Activated CD4-positive, alpha-beta T cell treated with anti-CD3 and anti-CD28 coated beads for 24 hours (primary cell): ENCODE results near the gene POU3F2.

Source experiments
- DNase-seq, 2 donors: peaks; one replicate each; pipeline ENCODE4 v3.0.0-alpha.2; 2020; ENCODE audit warnings: low read depth in 2 of 2

Gene POU3F2

DNA sequence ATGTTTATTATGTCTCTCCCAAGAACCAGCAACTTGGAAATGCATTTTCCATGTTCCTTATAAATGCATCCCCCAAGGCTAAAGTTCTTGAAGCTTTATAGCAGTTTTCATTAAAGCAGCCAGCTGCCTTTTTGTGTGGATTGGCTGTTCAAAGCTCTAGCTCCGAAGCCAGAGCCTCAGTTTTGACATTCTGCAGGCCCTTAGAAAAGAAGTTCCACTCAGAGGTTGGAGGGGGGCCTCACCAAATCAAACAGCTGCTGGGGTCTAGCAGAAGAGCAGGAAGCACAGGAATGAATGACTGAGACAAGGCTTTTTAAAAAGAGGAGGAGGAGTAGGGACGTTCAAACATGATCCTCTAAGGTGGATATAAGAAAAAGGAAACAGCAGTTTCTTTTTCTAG, 4.2 kb upstream of the POU3F2 start:
- no peak for DNase-seq

DNA sequence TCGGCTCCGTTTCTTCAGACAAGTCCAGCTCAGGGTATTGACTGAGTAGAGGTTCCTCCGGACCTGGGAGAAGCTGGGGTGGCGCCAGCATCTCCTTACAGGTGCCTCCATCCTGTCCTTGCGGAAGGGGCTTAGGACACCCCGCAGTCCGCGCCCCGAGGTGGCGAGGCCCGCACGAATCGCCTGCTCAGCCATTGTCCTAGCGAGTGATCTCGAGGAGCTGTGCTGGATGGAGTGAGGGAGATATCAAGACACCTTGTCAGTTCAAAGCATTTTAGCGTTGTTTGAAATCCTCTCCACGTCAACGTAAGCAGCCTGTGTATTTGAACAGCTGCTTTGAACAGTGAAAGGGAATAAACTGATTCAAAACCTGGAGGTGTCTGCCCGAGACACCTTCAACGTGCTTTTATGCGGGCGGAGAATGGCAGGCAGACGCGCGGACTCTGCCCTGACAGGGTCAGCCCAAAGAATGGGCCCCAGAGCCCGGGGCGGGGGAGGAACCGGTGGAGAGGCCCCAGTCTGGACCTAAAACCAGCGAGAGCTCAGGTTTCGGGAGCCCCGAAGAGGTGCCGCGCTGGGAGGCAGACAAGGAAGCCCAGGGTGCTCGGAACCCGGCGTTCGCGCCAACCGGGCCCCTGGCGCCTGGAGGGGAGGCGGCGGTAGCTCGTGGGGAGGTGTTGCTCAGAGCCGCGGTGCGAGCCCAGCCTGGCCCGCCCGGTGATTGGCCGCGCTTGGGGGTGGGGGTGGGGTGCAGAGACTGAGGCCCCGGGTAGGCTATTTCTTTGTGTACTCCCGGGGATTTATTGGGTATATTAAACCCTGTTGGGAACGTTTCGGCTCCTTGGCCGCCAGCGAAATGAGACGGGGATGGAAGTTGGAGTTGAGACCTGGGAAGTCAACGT, 3.1 kb upstream of the POU3F2 start:
- no peak for DNase-seq

DNA sequence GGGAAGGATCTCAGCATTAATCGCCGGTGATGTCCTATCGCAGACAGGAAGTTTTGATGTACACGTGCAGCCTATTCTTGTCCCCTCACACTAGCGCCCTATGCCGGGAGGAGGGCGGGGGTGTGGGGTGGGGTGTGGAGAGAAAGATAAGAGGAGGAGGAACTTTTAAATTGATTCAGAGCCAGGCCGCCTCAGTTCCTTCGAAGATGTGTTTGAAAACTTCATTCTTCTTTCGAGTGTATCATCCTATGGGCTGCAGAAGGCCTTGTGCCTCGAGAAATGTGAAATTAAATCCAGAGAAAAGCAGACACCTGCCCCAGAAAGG, 2.5 kb upstream of the POU3F2 start:
- no peak for DNase-seq

DNA sequence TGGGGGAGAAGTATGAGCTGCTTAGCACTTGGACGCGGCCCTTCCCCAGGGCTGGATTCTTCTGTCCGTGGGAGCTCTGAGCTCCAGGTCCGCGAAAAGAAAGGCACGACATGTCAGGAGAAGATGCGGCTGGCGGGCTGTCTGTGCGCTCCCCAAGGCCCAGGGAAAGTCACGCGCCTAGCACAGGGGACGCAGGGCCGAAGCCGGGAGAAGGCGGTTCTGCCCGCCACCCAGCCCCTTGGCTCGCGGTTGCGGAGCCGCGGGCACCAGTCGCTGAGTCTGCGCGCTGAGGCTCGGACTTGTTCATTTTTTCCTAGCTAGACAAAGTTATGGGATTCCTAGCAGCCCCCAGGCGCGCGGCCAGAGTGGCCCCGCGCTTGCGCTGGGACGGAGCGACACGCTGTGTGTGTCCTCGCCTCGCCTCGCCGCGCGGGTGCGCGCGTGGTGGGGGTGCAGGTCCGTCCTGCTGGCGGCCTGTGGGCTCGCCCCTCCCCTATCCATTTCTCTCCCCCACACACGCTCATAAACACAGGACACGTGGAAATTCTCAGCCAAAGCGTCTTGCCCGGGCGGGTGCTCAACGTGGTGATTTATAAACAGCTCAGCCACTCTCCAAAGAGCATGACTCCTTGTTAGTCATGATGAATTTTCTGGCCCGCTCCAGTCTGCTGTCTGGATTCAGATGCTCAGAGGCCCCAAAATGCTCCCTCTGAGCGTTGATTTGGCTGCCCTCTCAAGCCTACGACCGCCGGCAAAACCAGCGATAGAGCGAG, 1.9 kb upstream of the POU3F2 start:
- DNase-seq = no peak

DNA sequence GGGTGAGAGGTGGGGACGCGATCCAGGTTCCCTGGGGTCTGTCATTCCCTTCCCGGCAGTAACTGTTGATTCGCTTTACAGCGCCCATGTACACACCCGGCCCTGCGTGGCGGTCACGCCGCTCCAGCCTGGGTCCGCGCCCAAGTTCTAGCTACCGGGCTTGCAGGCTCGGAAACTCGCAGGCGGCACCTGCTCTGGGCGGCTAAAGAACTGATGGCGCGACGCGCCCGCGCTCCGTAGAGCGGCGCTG, 1.4 kb upstream of the POU3F2 start:
- DNase-seq = no peak

DNA sequence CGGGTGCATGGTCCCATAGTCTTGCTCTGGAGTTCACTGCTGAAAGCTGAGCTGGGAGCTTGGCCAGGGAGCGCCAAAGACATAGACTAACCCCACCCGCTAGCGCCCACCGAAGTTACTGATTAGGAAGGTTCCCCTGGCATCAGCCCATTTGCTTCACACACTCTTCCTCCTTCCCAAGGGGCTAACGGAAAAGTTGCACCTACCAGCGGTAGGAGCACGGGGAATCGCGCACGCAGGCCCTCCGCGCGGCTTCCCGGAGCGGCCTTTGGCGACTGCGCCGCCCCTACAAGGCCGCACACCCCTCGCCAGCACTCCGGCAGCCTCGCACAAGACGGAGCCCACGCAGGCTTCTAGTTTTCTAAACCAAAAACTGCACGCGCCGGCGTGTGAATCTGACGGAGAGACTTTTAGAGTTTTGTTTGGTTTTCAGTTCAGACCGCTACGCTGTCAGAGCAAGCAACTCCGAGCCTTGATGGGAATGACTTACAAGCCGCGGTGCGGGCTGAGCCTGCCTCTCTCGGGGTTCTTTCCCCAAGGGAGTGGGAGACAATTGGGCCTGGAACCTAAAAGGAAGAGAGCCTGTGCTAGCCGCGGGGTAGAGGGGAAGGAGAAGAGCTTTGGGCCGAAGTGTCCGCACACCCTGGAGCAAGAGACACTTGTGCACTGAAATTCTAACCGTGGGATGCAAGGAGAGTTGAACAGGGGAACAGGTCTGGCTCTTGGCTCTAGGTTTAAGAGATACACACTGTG, 891 bp upstream of the POU3F2 start:
- no peak for DNase-seq

DNA sequence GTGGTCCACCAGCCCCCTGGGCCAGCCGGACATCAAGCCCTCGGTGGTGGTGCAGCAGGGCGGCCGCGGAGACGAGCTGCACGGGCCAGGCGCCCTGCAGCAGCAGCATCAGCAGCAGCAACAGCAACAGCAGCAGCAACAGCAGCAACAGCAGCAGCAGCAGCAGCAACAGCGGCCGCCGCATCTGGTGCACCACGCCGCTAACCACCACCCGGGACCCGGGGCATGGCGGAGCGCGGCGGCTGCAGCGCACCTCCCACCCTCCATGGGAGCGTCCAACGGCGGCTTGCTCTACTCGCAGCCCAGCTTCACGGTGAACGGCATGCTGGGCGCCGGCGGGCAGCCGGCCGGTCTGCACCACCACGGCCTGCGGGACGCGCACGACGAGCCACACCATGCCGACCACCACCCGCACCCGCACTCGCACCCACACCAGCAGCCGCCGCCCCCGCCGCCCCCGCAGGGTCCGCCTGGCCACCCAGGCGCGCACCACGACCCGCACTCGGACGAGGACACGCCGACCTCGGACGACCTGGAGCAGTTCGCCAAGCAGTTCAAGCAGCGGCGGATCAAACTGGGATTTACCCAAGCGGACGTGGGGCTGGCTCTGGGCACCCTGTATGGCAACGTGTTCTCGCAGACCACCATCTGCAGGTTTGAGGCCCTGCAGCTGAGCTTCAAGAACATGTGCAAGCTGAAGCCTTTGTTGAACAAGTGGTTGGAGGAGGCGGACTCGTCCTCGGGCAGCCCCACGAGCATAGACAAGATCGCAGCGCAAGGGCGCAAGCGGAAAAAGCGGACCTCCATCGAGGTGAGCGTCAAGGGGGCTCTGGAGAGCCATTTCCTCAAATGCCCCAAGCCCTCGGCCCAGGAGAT, 1.0 kb downstream of the POU3F2 start:
- DNase-seq = no peak

DNA sequence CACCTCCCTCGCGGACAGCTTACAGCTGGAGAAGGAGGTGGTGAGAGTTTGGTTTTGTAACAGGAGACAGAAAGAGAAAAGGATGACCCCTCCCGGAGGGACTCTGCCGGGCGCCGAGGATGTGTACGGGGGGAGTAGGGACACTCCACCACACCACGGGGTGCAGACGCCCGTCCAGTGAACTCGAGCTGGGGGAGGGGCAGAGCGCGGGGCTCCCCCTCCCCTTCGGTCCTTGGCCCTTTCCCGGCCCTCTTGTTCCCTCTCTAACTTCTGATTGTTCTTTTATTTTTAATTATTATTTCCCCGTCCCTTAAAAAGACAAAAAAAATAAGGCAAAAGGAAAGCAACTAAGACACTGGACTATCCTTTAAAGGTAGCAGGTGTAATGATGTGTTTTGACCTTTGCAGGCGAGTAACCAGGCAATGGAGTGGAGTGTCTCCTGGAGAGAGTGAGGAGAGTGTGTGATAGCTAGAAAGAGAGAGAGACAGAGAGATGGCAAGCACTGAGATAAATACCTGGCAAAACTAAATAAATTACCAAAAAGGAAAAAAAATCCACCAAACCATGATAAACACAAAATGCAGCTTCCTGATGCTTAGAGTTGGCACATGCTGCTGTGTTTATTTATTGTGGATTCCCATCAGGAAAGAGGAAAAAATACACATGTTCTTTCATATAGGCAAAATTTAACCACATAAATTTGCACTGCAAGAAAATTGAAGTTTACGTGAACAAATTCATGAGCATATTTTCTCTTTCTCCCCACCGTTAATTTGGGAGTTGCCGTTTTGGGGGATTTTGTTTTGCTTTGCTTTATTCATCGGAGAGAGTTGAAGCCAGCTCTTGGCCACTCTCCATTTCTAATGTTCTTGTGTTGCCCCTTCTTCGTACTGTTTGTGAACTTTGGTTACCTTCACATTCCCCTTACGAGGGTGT, 1.9 kb downstream of the POU3F2 start:
- no peak for DNase-seq

DNA sequence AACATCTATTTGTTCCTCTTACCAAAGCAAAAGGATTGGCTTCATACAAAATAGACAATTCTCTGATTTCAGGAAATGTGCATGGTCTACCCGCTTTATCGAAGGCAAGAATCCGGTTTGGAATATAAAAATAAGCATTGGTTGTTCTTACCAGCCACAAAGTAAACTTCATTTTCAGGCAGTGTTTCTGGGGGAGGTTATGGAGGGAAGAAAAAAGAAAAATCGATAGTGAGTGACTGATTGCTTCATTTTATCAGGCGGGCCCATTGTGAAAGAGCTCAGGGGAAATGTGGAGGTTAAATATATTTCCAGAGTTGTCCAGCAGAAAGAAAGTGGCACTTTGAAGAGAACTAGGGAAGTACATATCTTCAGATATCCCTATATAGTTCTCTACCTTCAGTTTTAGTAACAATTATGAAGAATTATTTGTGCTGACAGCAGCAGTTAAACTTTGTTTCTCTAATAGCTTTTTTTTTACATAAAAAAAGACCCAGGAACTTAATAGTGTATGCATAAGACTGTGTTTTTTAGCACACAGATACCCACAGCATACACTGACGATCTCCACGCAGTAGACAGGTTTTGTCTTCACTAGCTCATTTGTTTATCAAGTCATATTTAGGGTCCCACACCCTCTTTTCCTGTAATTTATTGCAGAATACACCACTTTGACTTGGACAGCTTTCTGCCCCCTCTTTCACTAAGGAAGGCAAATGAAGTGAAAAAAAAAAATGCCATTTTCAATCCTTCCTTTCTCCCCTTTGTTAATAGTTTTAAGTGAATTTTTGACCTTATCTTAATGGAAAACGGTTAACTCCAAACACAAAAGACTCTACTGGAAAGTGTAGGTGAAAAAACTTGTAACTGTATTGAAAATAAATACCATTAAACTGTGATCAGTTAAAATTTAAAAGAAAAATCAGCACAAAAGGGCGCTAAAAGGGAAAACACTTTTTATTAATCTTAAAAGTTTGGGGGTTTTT, 2.9 kb downstream of the POU3F2 start:
- no peak for DNase-seq

DNA sequence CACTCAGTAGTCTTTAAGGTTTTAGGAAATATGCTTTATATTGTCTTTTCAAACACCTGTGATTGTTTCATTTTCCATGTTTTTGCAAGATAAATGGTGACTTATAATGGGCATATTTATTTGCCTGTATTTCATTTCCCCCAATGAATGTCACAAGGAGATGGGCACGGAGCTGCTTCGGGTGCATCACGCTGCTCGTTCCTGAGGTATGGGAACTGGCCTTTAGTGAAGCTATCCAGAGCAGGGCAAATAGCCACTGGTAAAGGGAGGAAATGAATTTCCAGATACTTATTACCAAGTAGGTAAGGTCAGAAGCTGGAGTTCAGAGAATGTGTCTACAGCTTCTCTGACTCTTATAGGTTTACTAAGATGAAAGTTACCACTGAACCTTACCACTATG, 3.7 kb downstream of the POU3F2 start:
- DNase-seq = no peak

DNA sequence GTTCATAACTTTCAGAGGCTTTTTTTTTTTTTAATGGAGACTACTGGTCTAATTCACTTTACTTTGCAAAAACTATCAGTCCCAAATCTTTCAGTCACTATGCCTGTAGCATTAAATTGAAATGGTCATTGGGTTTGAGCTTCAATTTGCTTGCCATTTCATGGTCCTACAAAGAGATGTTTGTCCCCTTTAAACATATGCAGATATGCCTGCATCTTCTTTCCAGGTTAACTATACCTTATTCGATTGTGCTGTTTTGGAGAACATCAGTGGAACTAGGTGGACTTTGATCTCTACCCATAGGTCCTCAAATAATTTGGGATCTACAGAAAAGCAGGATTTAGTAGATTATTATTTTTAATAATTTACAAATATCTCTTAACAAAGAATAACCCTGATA, 4.6 kb downstream of the POU3F2 start:
- DNase-seq = no peak

DNA sequence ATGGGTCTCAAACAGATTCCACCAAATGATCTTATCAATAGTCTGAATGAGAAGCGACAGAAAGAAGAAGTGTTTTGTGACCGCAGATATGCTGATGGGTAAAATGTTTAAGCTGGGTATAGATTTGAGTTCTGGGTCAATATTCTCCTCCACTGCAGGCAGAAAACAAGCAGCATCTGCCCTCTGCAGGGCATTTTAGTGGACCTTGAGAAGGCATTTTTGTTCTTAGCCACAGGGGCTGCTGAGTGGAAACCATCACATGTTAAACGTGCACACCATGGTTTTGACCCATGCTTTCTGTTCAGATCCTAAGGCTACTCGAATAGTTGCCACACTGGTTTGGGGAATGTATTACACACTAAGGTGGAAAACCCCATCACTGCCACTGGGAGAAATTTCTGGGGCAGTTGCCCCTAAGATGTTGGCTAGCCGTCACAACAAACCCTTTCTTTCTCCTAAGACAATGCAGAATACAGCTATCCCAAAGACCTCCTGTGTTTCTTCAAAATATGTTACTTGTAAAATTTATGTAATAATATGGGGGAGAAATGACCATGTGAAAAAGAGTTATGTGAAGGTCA, 5.5 kb downstream of the POU3F2 start:
- no peak for DNase-seq

DNA sequence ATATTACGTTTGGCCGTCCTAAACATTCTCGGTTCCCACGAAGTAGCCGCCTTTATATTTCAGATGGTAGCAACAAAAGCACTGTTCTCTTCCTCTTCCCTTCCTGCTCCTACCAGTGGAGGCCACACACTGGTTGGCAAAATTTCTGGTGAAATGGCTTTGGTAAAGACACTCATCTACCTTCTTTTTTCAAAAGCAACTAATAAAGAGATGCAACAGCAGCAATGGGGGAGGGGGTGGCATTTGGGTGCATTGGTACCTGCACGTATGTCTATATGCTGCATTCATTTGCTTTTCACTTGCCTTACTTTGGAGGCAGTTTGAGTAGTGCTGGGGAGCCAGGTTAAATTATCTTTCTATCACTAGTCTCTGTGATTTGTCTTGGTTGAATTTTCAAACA, 6.0 kb downstream of the POU3F2 start:
- no peak for DNase-seq

DNA sequence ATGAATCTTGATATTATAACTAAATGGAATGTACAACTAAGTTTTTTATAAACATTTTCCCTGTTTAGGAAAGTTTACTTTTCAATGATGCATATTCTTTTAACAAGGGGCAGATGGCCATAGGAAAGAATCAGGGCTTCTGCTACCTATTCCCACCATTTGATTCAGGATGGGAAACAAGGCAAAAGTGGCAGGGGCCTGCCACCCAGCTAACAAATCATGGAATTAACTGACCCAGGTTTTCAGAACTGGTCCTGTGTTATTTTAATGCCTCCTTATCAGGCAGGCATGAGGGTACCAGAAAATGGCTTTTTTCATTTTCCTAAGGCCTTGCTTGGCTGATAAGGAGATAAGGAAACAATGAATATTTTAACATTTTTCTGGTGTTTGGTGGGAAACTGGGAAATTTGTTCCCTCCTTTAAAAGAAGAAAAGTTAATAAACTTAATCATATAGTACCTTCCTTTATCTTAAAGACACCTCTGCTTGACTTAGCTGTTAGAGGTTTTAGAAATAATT, 6.7 kb downstream of the POU3F2 start:
- DNase-seq = no peak

DNA sequence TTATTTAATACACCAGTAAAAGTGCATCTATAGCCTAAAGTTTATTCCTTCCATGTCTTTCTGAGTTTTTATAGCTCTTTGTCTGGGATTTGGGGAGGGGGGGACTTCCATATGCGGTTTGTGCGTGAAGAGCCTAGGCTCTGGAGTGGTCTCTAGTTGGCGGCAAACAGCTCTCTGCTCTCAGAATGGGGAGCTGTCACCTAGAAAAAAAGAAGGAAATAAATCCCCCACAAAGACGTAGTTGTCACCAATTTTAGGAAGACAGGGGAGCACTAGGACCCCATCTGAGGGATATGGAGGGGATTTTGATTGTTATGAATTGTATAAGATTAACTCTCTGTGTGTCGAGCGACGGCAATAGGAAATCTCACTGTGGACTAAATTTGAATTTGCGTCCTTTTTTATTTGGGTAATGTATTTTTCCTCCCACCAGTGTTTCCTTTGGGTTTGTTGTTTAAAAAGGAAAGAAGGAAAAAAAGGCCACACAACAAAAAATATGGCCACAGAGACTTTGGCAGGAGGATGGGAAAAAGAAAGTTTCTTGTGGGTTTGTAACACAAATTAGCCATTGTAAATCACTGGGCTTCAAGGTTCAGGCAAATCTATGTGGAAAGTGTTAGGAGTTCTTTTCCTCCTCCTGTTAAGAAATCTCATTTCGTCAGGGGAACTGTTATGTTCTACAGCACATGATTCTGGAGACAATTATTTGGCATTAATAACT, 7.4 kb downstream of the POU3F2 start:
- no peak for DNase-seq

DNA sequence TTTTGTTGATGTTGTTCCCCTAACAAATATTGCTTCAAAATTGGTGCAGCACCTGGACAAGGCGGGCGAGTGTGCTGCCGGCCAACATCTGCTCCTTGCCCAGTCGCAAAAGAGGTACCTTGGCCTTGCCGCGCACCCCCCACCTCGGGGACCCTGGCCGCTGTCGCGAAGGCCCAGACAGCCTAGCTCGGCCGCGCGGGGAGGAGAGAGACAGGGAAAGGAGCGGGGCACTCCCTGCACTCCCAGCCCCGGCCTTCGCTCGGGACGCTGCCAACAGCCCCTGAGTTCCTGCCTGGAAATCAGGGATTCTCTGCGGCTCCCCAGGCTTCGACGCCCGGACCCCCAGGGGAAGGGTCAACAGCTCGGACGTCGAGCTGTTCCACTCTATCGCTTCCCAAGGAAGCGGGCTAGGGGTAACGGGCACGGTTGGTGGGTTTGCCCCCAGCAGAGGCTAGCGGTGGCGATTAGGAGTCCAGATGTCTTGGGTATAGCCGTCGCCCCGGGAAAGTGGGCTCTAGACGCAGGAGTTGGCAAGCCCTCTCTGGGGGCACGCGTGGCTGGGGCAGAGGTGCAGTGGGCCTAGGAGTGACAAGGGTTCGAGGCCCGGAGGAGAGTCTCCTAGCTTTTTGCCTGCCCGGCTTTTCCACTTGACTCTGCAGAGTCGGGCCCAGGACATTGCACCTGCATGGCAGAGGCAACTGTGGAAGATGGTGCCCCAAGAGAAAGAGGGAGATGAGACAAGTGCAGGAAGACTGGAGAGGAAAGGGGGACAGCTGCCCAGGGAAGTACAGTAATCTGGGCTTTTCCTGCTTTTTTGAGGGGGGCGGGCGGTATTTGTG, 8.2 kb downstream of the POU3F2 start:
- DNase-seq = no peak
